Ectodermal cell (in vitro differentiated cells): Measurements from ENCODE around the gene TNFSF13B.

Experiments used
- H3K27ac ChIP-seq: 2 replicates; pipeline ENCODE4 v1.7.0; 2013; ENCODE audit warnings: mild to moderate bottlenecking, low read depth, low read length; ENCODE audit not compliant: insufficient read depth, poor library complexity, severe bottlenecking
- H3K27me3 ChIP-seq: 2 replicates; pipeline ENCODE4 v1.7.0; 2013; ENCODE audit warnings: mild to moderate bottlenecking, low read length; ENCODE audit not compliant: insufficient read depth, control insufficient read depth, poor library complexity, severe bottlenecking
- H3K36me3 ChIP-seq: one replicate; pipeline ENCODE4 v1.7.0; 2013; ENCODE audit warnings: low read length; ENCODE audit not compliant: control insufficient read depth, insufficient read depth
- H3K4me1 ChIP-seq: one replicate; pipeline ENCODE4 v1.7.0; 2013; ENCODE audit warnings: low read length; ENCODE audit not compliant: control insufficient read depth, insufficient read depth
- H3K4me3 ChIP-seq: 2 replicates; pipeline ENCODE4 v1.7.0; 2013; ENCODE audit warnings: low read depth, low read length, control low read depth; ENCODE audit not compliant: insufficient read depth
- H3K9me3 ChIP-seq: 2 replicates; pipeline ENCODE4 v1.7.0; 2013; ENCODE audit warnings: mild to moderate bottlenecking, low read length, moderate library complexity; ENCODE audit not compliant: control insufficient read depth
- WGBS, 2 experiments: methylation state at CpG; one replicate each; pipeline ENCODE4 v1.1.7; 2013; ENCODE audit warnings: missing lambda C conversion rate in 2 of 2; 5-methylcytosine and 5-hydroxymethylcytosine counted together

TNFSF13B gene

GRCh38 chr13:108313382-108313781, 43.9 kb downstream of the TNFSF13B start:
- H3K4me3 ChIP-seq = no peak overlapping the region
- no peak overlapping the region for H3K27ac ChIP-seq
- H3K36me3 ChIP-seq = no peaks in the 10 kb centered on the region
- H3K27me3 ChIP-seq = no peaks in the 10 kb centered on the region
- H3K9me3 ChIP-seq = no peaks in the 10 kb centered on the region
- H3K4me1 ChIP-seq = no peaks in the 10 kb centered on the region
- WGBS, 2 experiments = 79 to 93% methylated on average over 3 of the region's 3 CpGs

GRCh38 chr13:108315273-108315672, 45.8 kb downstream of the TNFSF13B start:
- 74 to 79% methylated on average over 5 of the region's 5 CpGs for WGBS, 2 experiments
- no peaks in the 10 kb centered on the region for H3K36me3 ChIP-seq
- no peak overlapping the region for H3K4me3 ChIP-seq
- H3K27me3 ChIP-seq = no peaks in the 10 kb centered on the region
- H3K9me3 ChIP-seq = no peaks in the 10 kb centered on the region
- no peaks in the 10 kb centered on the region for H3K4me1 ChIP-seq
- H3K27ac ChIP-seq = no peak overlapping the region

- Histone ChIP-seq H3K36me3 (no peaks in the 10 kb centered on the region), H3K27ac (no peak overlapping the region), H3K4me1 (no peaks in the 10 kb centered on the region), H3K27me3 (no peaks in the 10 kb centered on the region), H3K9me3 (no peaks in the 10 kb centered on the region), H3K4me3 (no peak overlapping the region)
- WGBS, 2 experiments = 91 to 95% methylated on average over 3 of the region's 3 CpGs
Measured at GRCh38 chr13:108315991-108316390, 46.5 kb downstream of the TNFSF13B start.

GRCh38 chr13:108316413-108316812, 46.9 kb downstream of the TNFSF13B start:
- Histone ChIP-seq H3K4me3 (no peak overlapping the region), H3K4me1 (no peaks in the 10 kb centered on the region), H3K9me3 (no peaks in the 10 kb centered on the region), H3K27ac (no peak overlapping the region), H3K36me3 (no peaks in the 10 kb centered on the region), H3K27me3 (no peaks in the 10 kb centered on the region)
- 90 to 92% methylated on average over 3 of the region's 4 CpGs for WGBS, 2 experiments

GRCh38 chr13:108322206-108322824, 52.8 kb downstream of the TNFSF13B start:
- H3K36me3 ChIP-seq = no peaks in the 10 kb centered on the region
- no peaks in the 10 kb centered on the region for H3K27me3 ChIP-seq
- H3K27ac ChIP-seq = no peak overlapping the region
- 42 to 83% methylated on average over 1 to 2 of the region's 2 CpGs for WGBS, 2 experiments
- no peaks in the 10 kb centered on the region for H3K4me1 ChIP-seq
- H3K4me3 ChIP-seq = no peak overlapping the region
- no peaks in the 10 kb centered on the region for H3K9me3 ChIP-seq

GRCh38 chr13:108323031-108323430, 53.5 kb downstream of the TNFSF13B start:
- Histone ChIP-seq H3K4me3 (no peak overlapping the region), H3K36me3 (no peaks in the 10 kb centered on the region), H3K4me1 (no peaks in the 10 kb centered on the region), H3K9me3 (no peaks in the 10 kb centered on the region), H3K27ac (no peak overlapping the region), H3K27me3 (no peaks in the 10 kb centered on the region)
- WGBS, 2 experiments = 94% methylated on average over 2 of the region's 2 CpGs; no CpG with 5 or more reads in 1 of the 2 experiments

GRCh38 chr13:108325863-108326262, 56.3 kb downstream of the TNFSF13B start:
- Histone ChIP-seq H3K27me3 (no peaks in the 10 kb centered on the region), H3K4me3 (no peak overlapping the region), H3K36me3 (no peaks in the 10 kb centered on the region), H3K27ac (no peak overlapping the region), H3K9me3 (no peaks in the 10 kb centered on the region), H3K4me1 (no peaks in the 10 kb centered on the region)

- Histone ChIP-seq H3K27me3 (no peaks in the 10 kb centered on the region), H3K27ac (no peak overlapping the region), H3K36me3 (no peaks in the 10 kb centered on the region), H3K9me3 (no peaks in the 10 kb centered on the region), H3K4me1 (no peaks in the 10 kb centered on the region), H3K4me3 (no peak overlapping the region)
- 49 to 63% methylated on average over 5 of the region's 6 CpGs for WGBS, 2 experiments
Measured at GRCh38 chr13:108326309-108326708, 56.8 kb downstream of the TNFSF13B start.

GRCh38 chr13:108328848-108329247, 59.3 kb downstream of the TNFSF13B start:
- WGBS, 2 experiments = 86 to 88% methylated on average over 1 of the region's 1 CpG
- Histone ChIP-seq H3K4me3 (no peak overlapping the region), H3K27me3 (no peaks in the 10 kb centered on the region), H3K9me3 (no peaks in the 10 kb centered on the region), H3K4me1 (no peaks in the 10 kb centered on the region), H3K36me3 (no peaks in the 10 kb centered on the region), H3K27ac (no peak overlapping the region)

GRCh38 chr13:108332791-108333190, 63.3 kb downstream of the TNFSF13B start:
- Histone ChIP-seq H3K36me3 (no peaks in the 10 kb centered on the region), H3K27ac (no peak overlapping the region), H3K4me3 (no peak overlapping the region), H3K9me3 (no peaks in the 10 kb centered on the region), H3K4me1 (no peaks in the 10 kb centered on the region), H3K27me3 (no peaks in the 10 kb centered on the region)
- WGBS, 2 experiments = 47 to 68% methylated on average over 2 to 5 of the region's 5 CpGs
